Amniotic epithelial cell (primary cell): ENCODE results near the gene MRPL41.
"Not testable (repeated sequence)": the region's sequence is repeated elsewhere in the genome, so short reads cannot be mapped to it uniquely, and the experiment has no call there.

Source experiments
- DNase-seq: peaks from one replicate; pipeline ENCODE4 v3.0.0-alpha.2; 2010; ENCODE audit warnings: low read depth

MRPL41 gene

GRCh38 chr9:137522746-137523455 lies 28.8 kb upstream of the MRPL41 start:
- no peak for DNase-seq

GRCh38 chr9:137524161-137524980 lies 27.3 kb upstream of the MRPL41 start:
- no peak for DNase-seq

GRCh38 chr9:137524981-137525317 lies 26.7 kb upstream of the MRPL41 start:
- no peak for DNase-seq

- DNase-seq, result no peak
Observed at GRCh38 chr9:137530331-137530730, 21.3 kb upstream of the MRPL41 start.

GRCh38 chr9:137531099-137531765 lies 20.4 kb upstream of the MRPL41 start:
- DNase-seq, result peak; percentile 42

GRCh38 chr9:137532891-137533468 lies 18.7 kb upstream of the MRPL41 start:
- DNase-seq, result not testable (repeated sequence)

- DNase-seq, result peak; percentile 67
Observed at GRCh38 chr9:137534256-137535119, 17.2 kb upstream of the MRPL41 start.

GRCh38 chr9:137535120-137535428 lies 16.6 kb upstream of the MRPL41 start:
- no peak for DNase-seq

- DNase-seq, result not testable (repeated sequence)
Observed at GRCh38 chr9:137536594-137537131, 15.0 kb upstream of the MRPL41 start.

- DNase-seq, result no peak
Observed at GRCh38 chr9:137538058-137538457, 13.6 kb upstream of the MRPL41 start.

- DNase-seq, result no peak
Observed at GRCh38 chr9:137540536-137540935, 11.1 kb upstream of the MRPL41 start.

- DNase-seq, result no peak
Observed at GRCh38 chr9:137542486-137542885, 9.2 kb upstream of the MRPL41 start.

GRCh38 chr9:137543237-137543963 lies 8.3 kb upstream of the MRPL41 start:
- no peak for DNase-seq

GRCh38 chr9:137544176-137544760 lies 7.4 kb upstream of the MRPL41 start:
- peak; percentile 81 for DNase-seq

GRCh38 chr9:137545123-137545522 lies 6.6 kb upstream of the MRPL41 start:
- DNase-seq, result peak; percentile 87

GRCh38 chr9:137547687-137548543 lies 3.8 kb upstream of the MRPL41 start:
- no peak for DNase-seq

- peak; percentile 65 for DNase-seq
Observed at GRCh38 chr9:137550231-137550621, 1.5 kb upstream of the MRPL41 start, which contains the start of gene PNPLA7. Gene PNPLA7, minus strand, starts transcription at chr9:137550402. Its CDS starts 205 bp downstream, at chr9:137550197.

GRCh38 chr9:137550958-137551263 lies 768 bp upstream of the MRPL41 start:
- DNase-seq, result not testable (repeated sequence)

GRCh38 chr9:137552022-137552768 lies 516 bp downstream of the MRPL41 start:
- DNase-seq, result no peak
